Trophoblast cell (in vitro differentiated cells and primary cell): Measurements from ENCODE around the gene CXCL8.

ENCODE experiments used
- DNase-seq, 2 donors: peaks; one replicate each; pipeline ENCODE4 v3.0.0-alpha.2; 2016
- H2AFZ ChIP-seq: 2 replicates; pipeline ENCODE4 v1.6.1; 2013; ENCODE audit warnings: low read length, moderate library complexity, mild to moderate bottlenecking; ENCODE audit not compliant: insufficient read depth, poor library complexity
- H2AK5ac ChIP-seq: 2 replicates; pipeline ENCODE4 v1.6.1; 2013; ENCODE audit warnings: mild to moderate bottlenecking, low read length
- H2BK120ac ChIP-seq: 2 replicates; pipeline ENCODE4 v1.6.1; 2013; ENCODE audit warnings: low read length, mild to moderate bottlenecking, moderate library complexity; ENCODE audit not compliant: insufficient read depth, poor library complexity
- H2BK12ac ChIP-seq: 2 replicates; pipeline ENCODE4 v1.6.1; 2013; ENCODE audit warnings: mild to moderate bottlenecking, low read length, moderate library complexity
- H2BK5ac ChIP-seq: 2 replicates; pipeline ENCODE4 v1.6.1; 2013; ENCODE audit warnings: low read length, low read depth, moderate library complexity, mild to moderate bottlenecking; ENCODE audit not compliant: poor library complexity
- H3K14ac ChIP-seq: 2 replicates; pipeline ENCODE4 v1.6.1; 2013; ENCODE audit warnings: mild to moderate bottlenecking, low read length
- H3K18ac ChIP-seq: 2 replicates; pipeline ENCODE4 v1.6.1; 2013; ENCODE audit warnings: mild to moderate bottlenecking, low read length
- H3K23ac ChIP-seq: 2 replicates; pipeline ENCODE4 v1.6.1; 2013; ENCODE audit warnings: low read length
- H3K27ac ChIP-seq: 2 replicates; pipeline ENCODE4 v1.5.1; 2013; ENCODE audit warnings: low read depth, mild to moderate bottlenecking, inconsistent platforms, low read length, moderate library complexity
- H3K27me3 ChIP-seq: 2 replicates; pipeline ENCODE4 v1.6.1; 2013; ENCODE audit warnings: inconsistent platforms, mild to moderate bottlenecking, low read length, moderate library complexity; ENCODE audit not compliant: insufficient read depth
- H3K36me3 ChIP-seq, 2 experiments: 1 replicate in 1 of 2; 2 replicates in 1 of 2; pipeline ENCODE4 v1.6.1; 2013; ENCODE audit warnings: low read length in 2 of 2, mild to moderate bottlenecking in 2 of 2, moderate library complexity in 1 of 2; ENCODE audit not compliant: insufficient read depth in 2 of 2, control insufficient read depth in 1 of 2
- H3K4ac ChIP-seq: 2 replicates; pipeline ENCODE4 v1.6.1; 2013; ENCODE audit warnings: low read depth, mild to moderate bottlenecking, low read length, moderate library complexity
- H3K4me1 ChIP-seq, 2 experiments: 1 replicate in 1 of 2; 2 replicates in 1 of 2; pipeline ENCODE4 v1.6.1; 2013; ENCODE audit warnings: low read length in 2 of 2, mild to moderate bottlenecking in 2 of 2, moderate library complexity in 1 of 2; ENCODE audit not compliant: insufficient read depth in 2 of 2, control insufficient read depth in 1 of 2
- H3K4me2 ChIP-seq: 2 replicates; pipeline ENCODE4 v1.6.1; 2013; ENCODE audit warnings: inconsistent platforms, mild to moderate bottlenecking, low read length, moderate library complexity
- H3K4me3 ChIP-seq: 2 replicates; pipeline ENCODE4 v1.5.1; 2013; ENCODE audit warnings: mild to moderate bottlenecking, low read depth, low read length, inconsistent platforms
- H3K79me1 ChIP-seq: one replicate; pipeline ENCODE4 v1.6.1; 2013; ENCODE audit warnings: low read length
- H3K79me2 ChIP-seq: 2 replicates; pipeline ENCODE4 v1.6.1; 2013; ENCODE audit warnings: low read length, mild to moderate bottlenecking; ENCODE audit not compliant: control insufficient read depth, insufficient read depth, poor library complexity
- H3K9ac ChIP-seq: 2 replicates; pipeline ENCODE4 v1.6.1; 2013; ENCODE audit warnings: mild to moderate bottlenecking, low read length
- H3K9me3 ChIP-seq: 2 replicates; pipeline ENCODE4 v1.6.1; 2013; ENCODE audit warnings: low read depth, mild to moderate bottlenecking, control low read depth, inconsistent platforms, low read length; ENCODE audit not compliant: insufficient read depth
- H4K12ac ChIP-seq: 2 replicates; pipeline ENCODE4 v1.6.1; 2013; ENCODE audit warnings: low read depth, mild to moderate bottlenecking, low read length, moderate library complexity
- H4K8ac ChIP-seq: 2 replicates; pipeline ENCODE4 v1.6.1; 2013; ENCODE audit warnings: low read depth, mild to moderate bottlenecking, low read length, moderate library complexity
- H4K91ac ChIP-seq: one replicate; pipeline ENCODE4 v1.6.1; 2013; ENCODE audit warnings: low read depth, mild to moderate bottlenecking, low read length, moderate library complexity
- WGBS: extraction: QIAGEN DNeasy Blood & Tissue Kit; methylation state at CpG from one replicate; pipeline ENCODE4 v1.1.7; 2013; ENCODE audit warnings: missing lambda C conversion rate; ENCODE audit not compliant: insufficient read length, insufficient coverage; ENCODE audit errors: extremely low coverage; 5-methylcytosine and 5-hydroxymethylcytosine counted together

The CXCL8 gene

DNA sequence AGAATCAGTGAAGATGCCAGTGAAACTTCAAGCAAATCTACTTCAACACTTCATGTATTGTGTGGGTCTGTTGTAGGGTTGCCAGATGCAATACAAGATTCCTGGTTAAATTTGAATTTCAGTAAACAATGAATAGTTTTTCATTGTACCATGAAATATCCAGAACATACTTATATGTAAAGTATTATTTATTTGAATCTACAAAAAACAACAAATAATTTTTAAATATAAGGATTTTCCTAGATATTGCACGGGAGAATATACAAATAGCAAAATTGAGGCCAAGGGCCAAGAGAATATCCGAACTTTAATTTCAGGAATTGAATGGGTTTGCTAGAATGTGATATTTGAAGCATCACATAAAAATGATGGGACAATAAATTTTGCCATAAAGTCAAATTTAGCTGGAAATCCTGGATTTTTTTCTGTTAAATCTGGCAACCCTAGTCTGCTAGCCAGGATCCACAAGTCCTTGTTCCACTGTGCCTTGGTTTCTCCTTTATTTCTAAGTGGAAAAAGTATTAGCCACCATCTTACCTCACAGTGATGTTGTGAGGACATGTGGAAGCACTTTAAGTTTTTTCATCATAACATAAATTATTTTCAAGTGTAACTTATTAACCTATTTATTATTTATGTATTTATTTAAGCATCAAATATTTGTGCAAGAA lies 2.3 kb downstream of the CXCL8 start:
- no peak overlapping the region for H2BK120ac ChIP-seq
- WGBS = no CpG with 5 or more reads among the region's 2 CpGs
- no peak overlapping the region for H2BK5ac ChIP-seq
- H4K12ac ChIP-seq = no peak overlapping the region
- H3K36me3 ChIP-seq = no peaks in the 10 kb centered on the region
- no peak overlapping the region for H4K8ac ChIP-seq
- H3K79me2 ChIP-seq = no peaks in the 10 kb centered on the region
- no peaks in the 10 kb centered on the region for H3K27me3 ChIP-seq
- H4K91ac ChIP-seq = no peak overlapping the region
- H3K4ac ChIP-seq = no peak overlapping the region
- H3K9ac ChIP-seq = no peak overlapping the region
- H3K27ac ChIP-seq = no peak overlapping the region
- H3K79me1 ChIP-seq = no peaks in the 10 kb centered on the region
- no peak overlapping the region for H3K23ac ChIP-seq
- no peak overlapping the region for H2AFZ ChIP-seq
- no peak overlapping the region for H3K4me3 ChIP-seq
- no peak overlapping the region for H3K14ac ChIP-seq
- DNase-seq = no peak
- H2AK5ac ChIP-seq = no peak overlapping the region
- no peaks in the 10 kb centered on the region for H3K4me1 ChIP-seq
- no peak overlapping the region for H2BK12ac ChIP-seq
- no peaks in the 10 kb centered on the region for H3K9me3 ChIP-seq
- H3K4me2 ChIP-seq = no peak overlapping the region
- H3K18ac ChIP-seq = no peak overlapping the region

DNA sequence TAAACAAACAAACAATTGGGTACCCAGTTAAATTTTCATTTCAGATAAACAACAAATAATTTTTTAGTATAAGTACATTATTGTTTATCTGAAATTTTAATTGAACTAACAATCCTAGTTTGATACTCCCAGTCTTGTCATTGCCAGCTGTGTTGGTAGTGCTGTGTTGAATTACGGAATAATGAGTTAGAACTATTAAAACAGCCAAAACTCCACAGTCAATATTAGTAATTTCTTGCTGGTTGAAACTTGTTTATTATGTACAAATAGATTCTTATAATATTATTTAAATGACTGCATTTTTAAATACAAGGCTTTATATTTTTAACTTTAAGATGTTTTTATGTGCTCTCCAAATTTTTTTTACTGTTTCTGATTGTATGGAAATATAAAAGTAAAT lies 2.9 kb downstream of the CXCL8 start:
- Histone ChIP-seq H4K12ac (no peak overlapping the region), H3K23ac (no peak overlapping the region), H3K4me1 (no peaks in the 10 kb centered on the region), H3K4ac (no peak overlapping the region), H4K8ac (no peak overlapping the region), H2AK5ac (no peak overlapping the region), H4K91ac (no peak overlapping the region), H3K4me2 (no peak overlapping the region), H2AFZ (no peak overlapping the region), H3K27me3 (no peaks in the 10 kb centered on the region), H2BK12ac (no peak overlapping the region), H3K9me3 (no peaks in the 10 kb centered on the region), H3K79me2 (no peaks in the 10 kb centered on the region), H3K79me1 (no peaks in the 10 kb centered on the region), H2BK120ac (no peak overlapping the region), H2BK5ac (no peak overlapping the region), H3K27ac (no peak overlapping the region), H3K4me3 (no peak overlapping the region), H3K18ac (no peak overlapping the region), H3K14ac (no peak overlapping the region), H3K36me3 (no peaks in the 10 kb centered on the region), H3K9ac (no peak overlapping the region)
- WGBS = no CpG with 5 or more reads among the region's 1 CpG
- DNase-seq = no peak

DNA sequence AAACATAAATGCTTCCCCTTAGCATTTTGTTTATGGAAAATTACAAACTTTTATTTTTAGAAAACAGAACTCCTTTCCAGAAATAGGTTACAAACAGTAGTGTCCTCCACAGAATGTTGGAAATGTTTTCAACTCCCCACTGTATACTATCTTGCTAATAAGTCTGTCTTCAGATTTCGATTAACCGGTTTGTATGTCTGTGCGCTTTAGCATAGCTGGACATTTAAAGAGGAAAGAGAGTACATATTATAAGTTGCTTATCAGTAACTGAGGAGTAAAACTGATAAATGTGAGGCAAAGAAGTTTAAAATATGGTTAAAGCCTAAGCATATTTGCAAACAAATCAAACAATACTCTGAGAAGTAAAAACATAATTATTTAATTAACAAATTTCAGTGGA lies 3.4 kb downstream of the CXCL8 start:
- Histone ChIP-seq H4K8ac (no peak overlapping the region), H3K14ac (no peak overlapping the region), H3K4ac (no peak overlapping the region), H3K4me1 (no peaks in the 10 kb centered on the region), H3K9me3 (no peaks in the 10 kb centered on the region), H3K79me2 (no peaks in the 10 kb centered on the region), H4K91ac (no peak overlapping the region), H3K79me1 (no peaks in the 10 kb centered on the region), H2AK5ac (no peak overlapping the region), H2BK120ac (no peak overlapping the region), H2AFZ (no peak overlapping the region), H2BK12ac (no peak overlapping the region), H3K27me3 (no peaks in the 10 kb centered on the region), H3K18ac (no peak overlapping the region), H2BK5ac (no peak overlapping the region), H3K4me3 (no peak overlapping the region), H3K4me2 (no peak overlapping the region), H3K27ac (no peak overlapping the region), H3K9ac (no peak overlapping the region), H3K36me3 (no peaks in the 10 kb centered on the region), H4K12ac (no peak overlapping the region), H3K23ac (no peak overlapping the region)
- DNase-seq = peak in 1 of 2 donors; percentile 10
- WGBS = no CpG with 5 or more reads among the region's 3 CpGs

DNA sequence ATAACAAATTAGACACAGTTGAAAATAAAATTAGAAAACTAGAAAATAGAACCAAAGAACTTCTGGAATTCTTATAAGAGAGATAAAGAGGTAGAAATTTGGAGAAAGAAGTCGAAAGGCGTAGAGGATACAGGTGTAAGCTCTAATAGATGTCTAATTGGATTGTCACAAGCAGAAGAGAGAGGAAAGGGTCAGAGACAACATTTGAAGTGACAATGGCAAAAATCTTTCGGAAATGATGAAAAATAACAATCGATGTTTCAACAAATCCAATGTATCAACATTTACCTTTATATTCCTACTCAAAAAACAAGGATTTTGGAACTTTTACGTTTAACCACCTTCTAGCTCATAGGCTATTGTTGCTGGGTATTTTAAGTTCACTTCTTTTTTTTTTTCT lies 3.8 kb downstream of the CXCL8 start:
- H4K8ac ChIP-seq = no peak overlapping the region
- no peaks in the 10 kb centered on the region for H3K79me1 ChIP-seq
- no peak overlapping the region for H3K4me3 ChIP-seq
- H3K36me3 ChIP-seq = no peaks in the 10 kb centered on the region
- H3K27ac ChIP-seq = no peak overlapping the region
- no peak overlapping the region for H3K18ac ChIP-seq
- no peak overlapping the region for H2BK5ac ChIP-seq
- H3K4me1 ChIP-seq = no peaks in the 10 kb centered on the region
- no peak overlapping the region for H2AK5ac ChIP-seq
- no peak overlapping the region for H2AFZ ChIP-seq
- DNase-seq = peak in 1 of 2 donors; percentile 4
- H4K91ac ChIP-seq = no peak overlapping the region
- H4K12ac ChIP-seq = no peak overlapping the region
- no peak overlapping the region for H3K14ac ChIP-seq
- no peak overlapping the region for H2BK120ac ChIP-seq
- H3K23ac ChIP-seq = no peak overlapping the region
- H3K9ac ChIP-seq = no peak overlapping the region
- 100% methylated on average over 2 of the region's 5 CpGs for WGBS
- H3K4me2 ChIP-seq = no peak overlapping the region
- H3K9me3 ChIP-seq = no peaks in the 10 kb centered on the region
- H3K79me2 ChIP-seq = no peaks in the 10 kb centered on the region
- no peak overlapping the region for H2BK12ac ChIP-seq
- H3K4ac ChIP-seq = no peak overlapping the region
- H3K27me3 ChIP-seq = no peaks in the 10 kb centered on the region
